Activated T-cell treated with anti-CD3 and anti-CD28 coated beads for 1 hour (primary cell): ENCODE data around the gene TPP2.
A peak's percentile ranks its signal among the peaks of the same experiment; 100 is the strongest.

Experiments used
- DNase-seq: peaks from one replicate; pipeline ENCODE4 v3.0.0-alpha.2; 2020; ENCODE audit warnings: low read depth

Gene TPP2

GRCh38 chr13:102597029-102597961 lies 509 bp downstream of the TPP2 start:
- DNase-seq: peak; percentile 5

GRCh38 chr13:102598061-102598460 lies 1.3 kb downstream of the TPP2 start:
- no peak for DNase-seq

GRCh38 chr13:102599426-102600012 lies 2.7 kb downstream of the TPP2 start:
- no peak for DNase-seq

- DNase-seq: no peak
Measured at GRCh38 chr13:102606537-102607309, 9.9 kb downstream of the TPP2 start.

- no peak for DNase-seq
Measured at GRCh38 chr13:102608974-102609373, 12.2 kb downstream of the TPP2 start.

- DNase-seq: no peak
Measured at GRCh38 chr13:102609696-102610095, 12.9 kb downstream of the TPP2 start.

- DNase-seq: no peak
Measured at GRCh38 chr13:102610296-102610895, 13.6 kb downstream of the TPP2 start.

- no peak for DNase-seq
Measured at GRCh38 chr13:102617697-102618350, 21.0 kb downstream of the TPP2 start.

- no peak for DNase-seq
Measured at GRCh38 chr13:102620516-102620915, 23.7 kb downstream of the TPP2 start.

- DNase-seq: no peak
Measured at GRCh38 chr13:102626928-102627327, 30.1 kb downstream of the TPP2 start.

- DNase-seq: no peak
Measured at GRCh38 chr13:102628559-102628958, 31.8 kb downstream of the TPP2 start.

- no peak for DNase-seq
Measured at GRCh38 chr13:102631198-102631597, 34.4 kb downstream of the TPP2 start.

- DNase-seq: no peak
Measured at GRCh38 chr13:102638741-102639140, 42.0 kb downstream of the TPP2 start.

GRCh38 chr13:102642029-102642428 lies 45.2 kb downstream of the TPP2 start:
- DNase-seq: no peak

GRCh38 chr13:102642475-102642874 lies 45.7 kb downstream of the TPP2 start:
- no peak for DNase-seq

- DNase-seq: no peak
Measured at GRCh38 chr13:102643656-102644055, 46.9 kb downstream of the TPP2 start.

- DNase-seq: no peak
Measured at GRCh38 chr13:102645701-102646100, 48.9 kb downstream of the TPP2 start.

GRCh38 chr13:102648046-102648445 lies 51.3 kb downstream of the TPP2 start:
- DNase-seq: no peak

- DNase-seq: no peak
Measured at GRCh38 chr13:102650444-102650843, 53.7 kb downstream of the TPP2 start.

- DNase-seq: no peak
Measured at GRCh38 chr13:102651392-102651791, 54.6 kb downstream of the TPP2 start.

- DNase-seq: no peak
Measured at GRCh38 chr13:102651892-102652291, 55.1 kb downstream of the TPP2 start.

- no peak for DNase-seq
Measured at GRCh38 chr13:102654756-102655155, 58.0 kb downstream of the TPP2 start.
